K562 (cell line): ENCODE data around the gene HSPA8. TPM values are rescaled to one million over a fixed set of nuclear protein-coding genes. Genes with fewer than 3 reads are reported as not detected.

Source experiments
- NFATC3 ChIP-seq: fragments of 450-650 bp; IDR thresholded peaks from 2 replicates; pipeline ENCODE4 v1.6.1; 2017; ENCODE audit warnings: mild to moderate bottlenecking
- ZNF324 ChIP-seq: fragments of 250-450 bp; sonication (Bioruptor Pico); IDR thresholded peaks from 2 replicates; pipeline ENCODE4 v1.4.0; 2020; ENCODE audit warnings: mild to moderate bottlenecking
- polyA plus RNA-seq, 8 experiments: library from polyadenylated mRNA; depleted of rRNA in 4 of 8; stranded (reverse) in 5 of 8; unstranded in 3 of 8; fragments of >200 nt; fragmentation: Nextera tagmentation in 2 of 8; fragmentation: Illumina TruSeq in 1 of 8; extraction: Ambion mirVana in 2 of 8; extraction: Trizol in 1 of 8; gene quantifications; 2 replicates each; pipeline versions ENCODE4 v1.2.1 to v1.2.3, GENCODE V29; 2011 to 2014; ENCODE audit warnings: inconsistent platforms in 1 of 8, missing spikeins in 1 of 8
- total RNA-seq, 7 experiments: library from RNA; depleted of rRNA in 6 of 7; stranded (reverse); fragments of >200 nt in 6 of 7; fragmentation: Illumina TruSeq in 2 of 7; extraction: Trizol in 2 of 7; gene quantifications; 2 replicates each; pipeline versions ENCODE4 v1.2.1 to v1.2.3, GENCODE V29; 2011 to 2021; ENCODE audit warnings: low replicate concordance in 1 of 7
- TF ChIP-seq, protein P1 (sequence below): fragments of 200-400 bp; formaldehyde crosslinking; IDR thresholded peaks from 2 replicates; pipeline ENCODE4 v1.6.1; 2017; ENCODE audit warnings: mild to moderate bottlenecking, low read depth, low read length, moderate library complexity
- TF ChIP-seq, protein P2 (sequence below), 3 experiments: fragments of 200-800 bp in 1 of 3; fragments of 250-450 bp in 1 of 3; fragments of 450-650 bp in 1 of 3; sonication (Bioruptor Pico) in 1 of 3; sonication (Bioruptor generic) in 1 of 3; formaldehyde crosslinking in 1 of 3; IDR thresholded peaks; 2 replicates each; pipeline versions ENCODE4 v1.6.1 to v1.8.0; 2016 to 2022; ENCODE audit warnings: mild to moderate bottlenecking in 2 of 3, missing genetic modification characterization in 2 of 3, missing compliant biosample characterization in 1 of 3, moderate library complexity in 1 of 3

Gene HSPA8
- total and polyA plus RNA-seq, 9 of the 15 experiments (the other 6 are each of a cell fraction or from before 2014, with no cell fraction given), result 1,250 to 3,966 (median 2,773) TPM

DNA sequence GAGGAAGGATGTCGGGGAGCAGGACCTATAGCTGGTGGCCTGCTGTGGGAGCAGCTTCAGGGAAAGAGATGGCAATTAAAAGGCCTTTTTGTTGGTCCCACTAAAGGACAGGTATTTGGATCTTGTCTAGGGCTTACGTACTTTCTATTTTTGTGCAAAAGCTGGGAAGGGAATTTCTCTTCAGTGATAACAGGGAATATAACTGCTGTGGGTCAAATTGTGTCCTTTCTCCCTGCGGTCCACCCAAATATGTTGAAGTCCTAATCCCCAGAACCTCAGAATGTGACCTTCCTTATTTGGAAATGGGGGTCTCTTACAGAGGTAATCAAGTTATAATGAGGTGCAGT lies 14.0 kb downstream of the HSPA8 start (continued):
- TF ChIP-seq, protein P1, sequence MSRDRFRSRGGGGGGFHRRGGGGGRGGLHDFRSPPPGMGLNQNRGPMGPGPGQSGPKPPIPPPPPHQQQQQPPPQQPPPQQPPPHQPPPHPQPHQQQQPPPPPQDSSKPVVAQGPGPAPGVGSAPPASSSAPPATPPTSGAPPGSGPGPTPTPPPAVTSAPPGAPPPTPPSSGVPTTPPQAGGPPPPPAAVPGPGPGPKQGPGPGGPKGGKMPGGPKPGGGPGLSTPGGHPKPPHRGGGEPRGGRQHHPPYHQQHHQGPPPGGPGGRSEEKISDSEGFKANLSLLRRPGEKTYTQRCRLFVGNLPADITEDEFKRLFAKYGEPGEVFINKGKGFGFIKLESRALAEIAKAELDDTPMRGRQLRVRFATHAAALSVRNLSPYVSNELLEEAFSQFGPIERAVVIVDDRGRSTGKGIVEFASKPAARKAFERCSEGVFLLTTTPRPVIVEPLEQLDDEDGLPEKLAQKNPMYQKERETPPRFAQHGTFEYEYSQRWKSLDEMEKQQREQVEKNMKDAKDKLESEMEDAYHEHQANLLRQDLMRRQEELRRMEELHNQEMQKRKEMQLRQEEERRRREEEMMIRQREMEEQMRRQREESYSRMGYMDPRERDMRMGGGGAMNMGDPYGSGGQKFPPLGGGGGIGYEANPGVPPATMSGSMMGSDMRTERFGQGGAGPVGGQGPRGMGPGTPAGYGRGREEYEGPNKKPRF, result no peak
- TF ChIP-seq, protein P2, sequence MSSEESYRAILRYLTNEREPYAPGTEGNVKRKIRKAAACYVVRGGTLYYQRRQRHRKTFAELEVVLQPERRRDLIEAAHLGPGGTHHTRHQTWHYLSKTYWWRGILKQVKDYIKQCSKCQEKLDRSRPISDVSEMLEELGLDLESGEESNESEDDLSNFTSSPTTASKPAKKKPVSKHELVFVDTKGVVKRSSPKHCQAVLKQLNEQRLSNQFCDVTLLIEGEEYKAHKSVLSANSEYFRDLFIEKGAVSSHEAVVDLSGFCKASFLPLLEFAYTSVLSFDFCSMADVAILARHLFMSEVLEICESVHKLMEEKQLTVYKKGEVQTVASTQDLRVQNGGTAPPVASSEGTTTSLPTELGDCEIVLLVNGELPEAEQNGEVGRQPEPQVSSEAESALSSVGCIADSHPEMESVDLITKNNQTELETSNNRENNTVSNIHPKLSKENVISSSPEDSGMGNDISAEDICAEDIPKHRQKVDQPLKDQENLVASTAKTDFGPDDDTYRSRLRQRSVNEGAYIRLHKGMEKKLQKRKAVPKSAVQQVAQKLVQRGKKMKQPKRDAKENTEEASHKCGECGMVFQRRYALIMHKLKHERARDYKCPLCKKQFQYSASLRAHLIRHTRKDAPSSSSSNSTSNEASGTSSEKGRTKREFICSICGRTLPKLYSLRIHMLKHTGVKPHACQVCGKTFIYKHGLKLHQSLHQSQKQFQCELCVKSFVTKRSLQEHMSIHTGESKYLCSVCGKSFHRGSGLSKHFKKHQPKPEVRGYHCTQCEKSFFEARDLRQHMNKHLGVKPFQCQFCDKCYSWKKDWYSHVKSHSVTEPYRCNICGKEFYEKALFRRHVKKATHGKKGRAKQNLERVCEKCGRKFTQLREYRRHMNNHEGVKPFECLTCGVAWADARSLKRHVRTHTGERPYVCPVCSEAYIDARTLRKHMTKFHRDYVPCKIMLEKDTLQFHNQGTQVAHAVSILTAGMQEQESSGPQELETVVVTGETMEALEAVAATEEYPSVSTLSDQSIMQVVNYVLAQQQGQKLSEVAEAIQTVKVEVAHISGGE (CRISPR knock-in tag; IDR thresholded peaks at IDR 0.05), result no peak
- TF ChIP-seq ZNF324 (no peak), NFATC3 (no peak)
- TF ChIP-seq, all 486 proteins: peak for 0
